ENCODE measurements around the gene NPC1.

DNA sequence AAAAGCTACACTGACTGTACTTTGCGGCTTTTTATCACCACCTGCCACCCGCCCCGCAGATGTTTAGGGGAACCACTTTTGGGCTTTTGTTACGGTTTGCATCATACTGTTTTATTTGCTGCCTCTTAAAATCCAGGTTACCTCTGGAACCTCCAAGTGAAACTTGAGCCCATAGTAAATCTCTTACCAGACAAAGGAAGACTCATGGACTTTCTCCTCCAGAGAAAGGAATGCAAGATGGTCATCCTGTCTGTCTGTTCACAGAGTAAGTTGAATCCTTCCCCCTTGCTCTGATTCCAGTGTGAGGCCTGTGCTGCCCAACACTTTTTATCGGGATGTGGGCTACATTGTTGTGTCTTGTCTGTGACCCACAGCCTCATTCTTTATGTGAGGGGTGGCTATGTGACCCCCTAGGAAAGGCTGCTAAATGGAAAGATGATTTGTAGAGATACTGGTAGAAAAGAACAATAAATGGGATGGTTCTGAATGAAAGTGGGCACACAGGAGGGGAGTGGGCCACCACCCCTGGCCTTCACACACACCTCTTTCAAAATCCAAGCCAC lies 59.7 kb downstream of the NPC1 start:
- TF ChIP-seq, protein P1, sequence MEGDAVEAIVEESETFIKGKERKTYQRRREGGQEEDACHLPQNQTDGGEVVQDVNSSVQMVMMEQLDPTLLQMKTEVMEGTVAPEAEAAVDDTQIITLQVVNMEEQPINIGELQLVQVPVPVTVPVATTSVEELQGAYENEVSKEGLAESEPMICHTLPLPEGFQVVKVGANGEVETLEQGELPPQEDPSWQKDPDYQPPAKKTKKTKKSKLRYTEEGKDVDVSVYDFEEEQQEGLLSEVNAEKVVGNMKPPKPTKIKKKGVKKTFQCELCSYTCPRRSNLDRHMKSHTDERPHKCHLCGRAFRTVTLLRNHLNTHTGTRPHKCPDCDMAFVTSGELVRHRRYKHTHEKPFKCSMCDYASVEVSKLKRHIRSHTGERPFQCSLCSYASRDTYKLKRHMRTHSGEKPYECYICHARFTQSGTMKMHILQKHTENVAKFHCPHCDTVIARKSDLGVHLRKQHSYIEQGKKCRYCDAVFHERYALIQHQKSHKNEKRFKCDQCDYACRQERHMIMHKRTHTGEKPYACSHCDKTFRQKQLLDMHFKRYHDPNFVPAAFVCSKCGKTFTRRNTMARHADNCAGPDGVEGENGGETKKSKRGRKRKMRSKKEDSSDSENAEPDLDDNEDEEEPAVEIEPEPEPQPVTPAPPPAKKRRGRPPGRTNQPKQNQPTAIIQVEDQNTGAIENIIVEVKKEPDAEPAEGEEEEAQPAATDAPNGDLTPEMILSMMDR (conservative IDR thresholded peaks at IDR 0.05 in 1 of 2, IDR thresholded peaks at IDR 0.05 in 1 of 2; ENCODE audit: extremely low read depth in 1 of 2, insufficient read depth in 1 of 2, low read depth in 1 of 2, low read length in 2 of 2), result no peak
- TF ChIP-seq EZH2 (IDR thresholded peaks at IDR 0.05; ENCODE audit: borderline replicate concordance, low read length), result no peak

All from mammary epithelial cell (primary cell).